GM21619 (cell line): ENCODE measurements around the gene HK2.
"Not testable (repeated sequence)": the region's sequence is repeated elsewhere in the genome, so short reads cannot be mapped to it uniquely, and the experiment has no call there.

Experiments
- ATAC-seq: cut with Tn5 transposase; IDR thresholded peaks from one replicate; pipeline ENCODE4 v1.9.1; 2021; ENCODE audit not compliant: unreplicated experiment

Gene HK2

DNA sequence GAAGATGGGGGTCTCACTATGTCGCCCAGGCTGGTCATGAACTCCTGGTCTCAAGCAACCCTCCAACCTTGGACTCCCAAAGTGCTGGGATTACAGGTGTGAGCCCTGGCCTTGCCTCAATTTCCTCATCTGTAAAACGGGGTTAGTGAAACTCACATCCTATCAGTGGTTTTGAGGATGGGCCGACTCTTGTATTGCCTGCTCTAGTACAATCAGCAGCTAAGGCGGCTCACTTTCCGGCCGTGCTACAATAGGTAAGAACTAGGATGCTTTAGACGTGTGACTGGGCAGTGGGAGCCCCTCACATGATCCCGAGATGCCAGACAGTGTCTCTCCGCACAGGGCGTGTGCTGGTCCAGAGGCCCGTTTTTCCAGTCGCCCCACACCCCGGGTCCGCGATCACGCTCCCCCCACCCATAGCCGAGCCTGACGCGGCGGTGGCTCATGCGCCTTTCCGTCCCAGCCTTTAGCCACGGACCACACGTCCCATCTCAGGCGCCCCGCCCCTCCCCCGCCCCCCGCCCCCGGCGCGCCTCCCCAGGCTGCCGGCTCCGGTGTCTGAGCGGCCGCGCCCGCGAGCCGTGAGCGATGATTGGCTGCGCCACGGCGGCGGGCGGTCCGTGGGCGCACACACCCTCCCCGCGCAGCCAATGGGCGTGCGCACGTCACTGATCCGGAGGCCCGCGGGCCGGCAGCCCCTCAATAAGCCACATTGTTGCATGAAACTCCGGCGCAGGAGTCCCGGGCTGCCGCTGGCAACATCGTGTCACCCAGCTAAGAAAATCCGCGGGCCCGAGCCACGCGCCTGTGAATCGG is at the start of gene HK2:
Gene HK2 (plus strand): TSS at position 710 of the 816 bp plus-strand sequence. CDS start 454 bp downstream, outside the sequence.
- peak; percentile 73 for ATAC-seq

DNA sequence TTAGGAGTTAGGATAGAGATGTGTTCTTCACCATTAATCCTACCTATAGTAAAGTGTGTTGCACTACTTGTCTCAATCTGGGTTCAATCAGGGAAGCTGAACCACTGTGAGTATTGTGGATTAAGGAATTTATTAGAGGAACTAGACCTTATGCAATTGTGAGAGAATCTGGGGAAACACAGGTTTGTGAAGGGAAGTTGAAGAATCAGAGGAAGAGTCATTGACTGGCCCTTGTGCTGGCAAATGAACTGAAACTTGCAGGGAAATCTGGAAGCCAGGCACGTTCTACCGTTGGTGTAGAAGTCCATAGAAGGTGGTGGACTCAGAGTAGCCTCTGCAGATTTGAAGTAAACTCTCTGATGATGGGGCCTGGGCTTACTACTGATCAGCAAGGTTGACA is 44.7 kb upstream of the HK2 start:
- ATAC-seq = no peak

DNA sequence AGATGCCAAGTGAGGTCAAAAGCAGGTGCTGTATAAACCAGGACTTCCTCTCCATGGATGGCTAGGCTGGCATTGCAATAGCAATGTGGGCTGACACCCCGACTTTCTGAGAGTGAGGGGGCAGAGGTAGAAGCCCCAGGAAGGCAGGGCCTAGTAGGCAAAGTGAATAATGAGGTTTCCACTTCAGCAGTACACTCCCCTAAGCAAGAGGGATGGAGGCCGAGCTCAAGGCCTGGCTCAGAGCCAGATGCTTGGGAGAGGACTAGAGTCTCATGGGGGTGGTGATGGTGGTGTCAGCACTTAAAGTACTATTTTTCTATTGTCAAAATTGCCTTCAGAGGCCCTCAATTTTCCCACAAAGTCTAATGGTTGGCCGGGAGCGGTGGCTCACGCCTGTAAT is 41.6 kb upstream of the HK2 start:
- ATAC-seq = no peak

DNA sequence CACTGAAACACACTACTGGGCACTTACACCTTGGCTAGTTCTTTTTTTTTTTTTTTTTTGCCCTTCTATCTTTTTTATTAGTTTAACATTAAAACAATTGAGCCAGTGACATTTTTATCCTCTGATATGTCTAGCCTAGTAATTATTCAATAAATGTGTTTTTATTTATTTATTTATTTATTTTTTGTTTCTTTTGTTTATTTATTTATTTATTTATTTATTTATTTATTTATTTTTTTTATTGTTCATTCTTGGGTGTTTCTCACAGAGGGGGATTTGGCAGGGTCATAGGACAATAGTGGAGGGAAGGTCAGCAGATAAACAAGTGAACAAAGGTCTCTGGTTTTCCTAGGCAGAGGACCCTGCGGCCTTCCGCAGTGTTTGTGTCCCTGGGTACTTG is 39.0 kb upstream of the HK2 start:
- ATAC-seq = not testable (repeated sequence)

DNA sequence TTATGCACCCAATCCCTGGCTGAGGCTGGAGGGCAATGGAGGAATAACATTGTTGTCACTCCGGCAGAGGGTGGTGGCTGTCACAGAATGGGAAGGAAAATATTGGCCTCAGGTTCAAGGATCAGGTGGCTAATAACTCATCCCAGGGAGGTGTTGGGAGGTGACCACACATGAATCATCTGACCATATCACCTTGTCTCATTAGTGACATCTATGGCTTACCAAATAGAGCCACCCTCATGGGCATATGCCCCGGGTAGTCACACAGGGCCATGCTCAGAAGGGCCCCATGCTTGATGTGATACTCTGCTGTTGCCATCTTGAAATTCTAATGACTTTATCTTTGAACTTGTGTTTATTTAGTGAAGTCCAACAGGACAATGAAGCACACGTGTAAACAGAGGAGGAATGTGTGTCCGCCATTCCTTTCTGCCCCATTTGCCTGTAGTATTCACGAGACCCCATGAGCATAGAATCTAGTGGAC is 27.5 kb upstream of the HK2 start:
- no peak for ATAC-seq

DNA sequence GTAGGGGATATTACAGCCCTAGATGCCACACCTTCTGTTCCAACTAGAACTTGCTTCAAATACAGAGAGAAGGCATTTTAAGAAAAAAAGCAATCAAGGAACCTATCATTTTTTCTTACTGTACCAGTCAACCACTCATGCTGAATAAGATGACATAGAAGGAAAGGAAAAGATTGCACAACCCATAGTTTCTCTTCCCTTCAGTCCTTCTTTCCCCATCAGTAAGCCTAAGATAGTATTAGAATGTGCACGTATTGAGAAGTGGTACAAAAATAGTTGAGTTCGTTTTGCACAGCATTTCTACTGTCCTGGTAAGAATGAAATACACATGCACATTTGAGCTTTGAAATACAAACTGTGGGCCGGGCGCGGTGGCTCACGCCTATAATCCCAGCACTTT is 27.0 kb upstream of the HK2 start:
- no peak for ATAC-seq

DNA sequence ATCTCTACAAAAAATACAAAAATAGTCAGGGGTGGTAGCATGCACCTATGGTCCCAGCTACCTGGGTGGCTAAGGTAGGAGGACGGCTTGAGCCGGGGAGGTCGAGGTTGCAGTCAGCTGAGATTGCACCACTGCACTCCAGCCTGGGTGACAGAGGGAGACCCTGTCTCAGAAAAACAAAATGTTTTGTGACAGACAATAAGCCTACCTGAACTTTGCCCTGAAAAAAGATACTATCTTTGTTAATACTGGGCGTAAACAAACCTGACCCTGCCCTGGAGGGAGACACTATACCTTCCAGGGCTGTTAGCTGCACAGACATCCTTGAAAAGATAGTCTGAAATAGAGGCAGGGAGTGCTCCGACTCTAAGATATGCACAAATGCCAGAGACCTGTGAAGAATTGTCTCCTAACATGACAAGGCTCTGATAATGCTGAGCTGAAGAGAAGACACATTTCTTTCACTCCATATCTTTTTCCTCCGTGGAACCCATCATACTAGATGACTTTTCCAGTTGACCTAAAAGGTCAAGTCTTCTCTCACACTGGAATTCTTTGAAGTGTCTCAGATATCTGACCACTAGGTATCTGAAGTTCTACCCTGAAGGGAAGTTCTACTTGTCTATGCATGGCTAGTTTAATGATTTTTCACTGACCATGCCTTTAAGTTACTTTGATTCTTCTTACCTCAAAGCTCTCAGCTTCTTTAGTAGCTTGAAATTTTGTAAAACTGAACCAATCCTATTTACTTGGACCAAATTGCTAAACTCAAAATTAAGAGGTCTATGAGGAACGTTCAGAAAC is 20.9 kb upstream of the HK2 start:
- ATAC-seq = no peak

DNA sequence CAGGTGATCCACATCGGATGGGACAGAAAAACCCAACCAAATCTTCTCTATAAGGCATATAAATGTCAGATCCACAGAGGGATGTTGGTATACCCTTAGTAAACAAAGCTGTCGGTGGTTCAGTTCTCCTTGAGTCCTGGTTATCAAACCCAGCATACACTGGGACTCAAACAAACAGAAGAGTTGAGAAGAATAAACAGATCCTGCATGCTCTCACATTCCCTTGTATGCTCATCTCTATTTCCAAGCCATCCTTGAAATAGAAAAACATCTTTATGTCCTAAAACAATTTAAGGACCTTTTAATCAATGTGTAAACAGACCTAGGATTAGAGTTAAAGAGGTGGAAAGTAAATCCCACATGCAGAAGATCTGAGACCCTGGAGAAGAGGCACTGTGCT is 19.8 kb upstream of the HK2 start:
- ATAC-seq = no peak

DNA sequence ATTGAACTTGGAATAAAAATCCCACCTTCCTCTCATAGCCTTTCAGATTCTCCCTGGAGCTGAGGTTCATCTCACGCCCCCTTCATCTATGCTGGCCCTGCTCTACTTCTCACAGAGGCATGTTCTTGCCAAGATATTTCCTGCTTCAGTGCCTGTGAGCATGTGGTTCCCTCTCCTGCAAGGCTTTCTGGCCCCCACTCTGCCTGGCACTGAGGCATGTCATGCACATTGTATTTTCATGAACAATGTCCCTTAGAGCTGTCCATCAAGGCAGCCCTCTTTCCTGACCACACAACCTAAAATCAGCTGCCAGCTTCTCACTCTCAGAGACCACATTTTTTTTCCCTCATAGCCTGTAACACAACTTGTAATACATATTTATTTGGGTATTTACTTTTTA is 18.0 kb upstream of the HK2 start:
- ATAC-seq = no peak

DNA sequence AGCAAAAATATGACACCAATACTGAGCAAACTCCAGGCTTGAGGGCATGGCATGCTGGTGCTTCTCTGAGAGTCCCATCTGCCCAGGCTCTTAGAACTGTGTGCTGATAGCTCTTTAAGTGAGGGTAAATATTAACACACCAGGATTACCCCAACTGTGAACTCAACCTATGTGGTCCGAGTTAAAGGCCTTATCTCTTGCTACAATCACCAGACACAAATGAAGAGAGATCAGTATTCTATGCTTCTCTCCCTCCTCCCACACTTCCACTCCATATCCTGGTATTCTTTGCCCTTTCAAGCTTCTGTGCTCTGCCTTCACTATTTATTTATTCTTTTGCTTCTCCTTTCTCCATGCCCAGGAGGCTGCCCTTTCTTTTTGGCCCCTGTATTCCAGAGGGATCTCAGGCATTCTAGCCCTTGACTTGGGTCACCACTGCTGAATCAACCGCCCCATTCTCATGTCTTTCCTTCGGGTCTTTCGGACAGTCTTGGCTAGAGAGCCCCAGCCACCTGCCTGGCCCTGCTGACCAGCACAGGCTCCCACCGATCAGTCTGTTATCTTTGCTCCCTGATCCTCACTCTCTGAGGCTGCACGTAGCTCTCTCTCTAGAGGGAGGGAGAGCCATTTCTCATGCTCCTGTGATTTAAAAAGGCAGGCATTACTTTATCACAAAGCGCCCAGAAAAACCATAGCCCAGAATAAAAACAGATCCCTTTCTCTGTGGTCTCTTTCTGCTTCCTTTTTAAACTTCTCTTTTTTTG is 17.2 kb upstream of the HK2 start:
- no peak for ATAC-seq

DNA sequence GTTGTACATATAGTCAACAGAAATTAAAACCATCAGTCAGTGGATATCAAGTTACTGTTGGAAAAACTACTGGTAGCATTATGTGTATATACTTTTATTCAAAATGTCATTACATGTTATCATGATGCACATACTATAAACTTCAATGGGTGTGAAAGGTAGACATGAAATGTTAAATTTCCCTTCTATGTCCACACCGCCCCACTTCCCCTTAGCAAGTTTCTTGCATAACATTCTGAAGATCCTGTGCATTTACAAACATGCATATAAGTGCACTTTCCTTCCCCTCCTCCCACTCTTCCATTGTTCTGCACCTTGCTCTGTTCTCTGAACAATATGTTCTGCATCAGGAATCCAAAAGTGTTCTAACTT is 16.6 kb upstream of the HK2 start:
- no peak for ATAC-seq

DNA sequence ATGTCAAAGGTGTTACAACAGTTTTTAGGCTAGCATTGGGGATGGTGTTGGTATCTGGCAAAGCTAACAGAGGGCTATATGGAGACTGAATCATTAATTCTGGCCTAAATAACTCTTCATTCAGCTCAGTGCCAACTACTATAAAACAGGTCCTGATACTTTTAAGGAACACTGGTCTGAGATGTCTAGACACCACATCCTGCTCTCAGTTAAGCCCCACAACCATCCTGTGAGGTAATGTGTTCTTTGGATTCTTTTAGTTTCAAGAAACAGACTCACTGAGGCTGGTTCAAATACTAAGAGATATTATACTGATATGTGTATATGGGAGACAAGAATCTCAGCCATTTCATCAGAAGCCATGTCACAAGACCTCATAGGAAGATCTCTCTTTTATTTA is 14.2 kb upstream of the HK2 start:
- no peak for ATAC-seq

DNA sequence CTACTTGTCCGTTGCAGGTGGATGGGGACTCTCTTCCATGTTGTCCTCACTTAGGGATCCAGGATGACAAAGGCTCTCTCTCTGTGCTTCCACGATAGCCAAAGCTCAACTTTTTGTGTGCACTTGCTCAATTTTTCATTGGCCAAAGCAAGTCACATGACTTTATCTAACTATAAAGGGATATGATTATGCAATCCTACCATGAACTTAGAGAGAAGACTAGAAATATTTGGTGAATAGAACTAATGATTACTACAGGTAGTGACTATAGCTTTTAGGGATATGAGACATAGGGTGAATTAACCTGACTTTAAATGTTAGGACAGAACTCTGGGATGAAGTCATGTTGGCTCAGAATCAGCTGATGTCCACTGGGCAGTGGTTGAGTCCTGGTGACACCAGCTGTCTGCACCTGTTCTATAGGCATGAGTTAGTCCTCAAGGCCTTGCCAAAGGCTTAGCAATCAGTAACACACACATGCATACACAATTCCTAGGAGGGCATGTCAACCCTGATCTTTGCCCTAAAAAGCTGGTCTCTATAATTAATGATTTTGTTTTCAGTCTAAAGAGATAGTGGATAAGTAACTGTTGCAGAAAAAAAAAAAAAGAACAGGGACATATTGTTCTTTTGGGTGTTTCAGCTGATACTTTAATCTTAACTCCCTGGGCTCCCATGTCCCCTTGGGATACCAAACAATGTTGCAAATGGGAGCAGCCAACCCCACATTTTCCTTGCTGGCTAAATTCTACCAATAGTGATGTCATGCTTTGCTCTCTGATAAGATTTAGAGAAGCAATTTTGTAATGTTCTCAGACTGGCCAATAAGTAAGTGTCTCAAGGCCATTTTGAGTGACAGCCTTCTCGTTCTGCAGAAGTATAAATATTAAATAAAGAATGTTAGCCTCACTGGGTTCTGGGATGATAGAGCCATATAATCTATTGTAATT is 12.5 kb upstream of the HK2 start:
- no peak for ATAC-seq

DNA sequence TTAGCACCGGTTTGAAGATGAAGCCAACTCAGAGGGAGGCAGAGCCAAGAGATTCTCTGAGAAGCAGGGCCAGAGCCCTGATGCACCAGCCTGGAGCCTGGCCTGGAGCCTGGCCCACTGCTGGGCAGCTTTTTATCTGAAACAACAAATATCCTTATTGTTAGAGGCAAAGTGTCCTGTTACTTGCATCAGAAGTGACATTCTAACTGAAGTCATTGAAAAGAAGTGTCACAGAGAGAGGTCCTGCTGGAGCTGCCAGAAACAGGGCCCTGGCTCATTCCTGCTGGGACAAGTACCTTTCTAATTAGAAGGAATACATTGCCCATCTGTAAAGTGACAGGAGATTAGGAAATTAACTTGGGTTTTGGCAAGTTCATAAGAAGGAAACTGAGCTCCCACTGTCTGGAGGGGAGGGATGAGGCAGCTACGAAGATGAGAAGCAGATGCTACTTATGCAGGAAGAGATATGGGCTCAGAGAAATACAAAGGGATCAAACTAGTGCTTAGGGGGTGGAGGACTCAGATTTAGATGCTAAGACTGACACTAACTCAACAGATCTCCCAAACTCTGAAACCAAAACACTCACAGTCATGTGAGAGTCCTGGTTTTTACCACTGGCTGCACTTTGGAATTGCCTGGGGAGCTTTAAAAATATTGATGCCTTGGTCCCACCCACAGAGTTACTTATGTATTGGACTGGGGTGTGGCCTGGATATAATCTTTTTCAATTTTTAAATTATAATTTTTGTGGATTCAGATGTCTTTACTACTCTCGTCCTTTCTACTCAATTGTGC is 11.0 kb upstream of the HK2 start:
- no peak for ATAC-seq

DNA sequence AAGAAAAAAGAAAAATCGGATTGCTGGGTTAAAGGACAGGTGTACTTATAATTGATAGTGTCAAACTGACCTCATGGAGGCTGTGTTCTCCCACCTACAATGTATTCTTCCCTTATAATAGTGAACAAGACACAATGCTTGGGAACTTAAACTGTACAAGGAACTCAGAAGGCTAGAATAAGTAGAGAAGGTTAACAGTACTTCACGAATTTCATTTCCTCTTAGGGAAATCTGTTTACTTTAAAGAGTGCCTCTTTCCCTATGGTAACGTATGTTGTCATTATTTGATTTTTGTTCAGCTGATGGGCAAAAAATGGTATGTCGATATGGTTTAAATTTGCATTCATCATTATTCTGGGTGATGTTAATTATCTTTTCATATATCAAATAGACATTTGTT is 9.2 kb upstream of the HK2 start:
- no peak for ATAC-seq

DNA sequence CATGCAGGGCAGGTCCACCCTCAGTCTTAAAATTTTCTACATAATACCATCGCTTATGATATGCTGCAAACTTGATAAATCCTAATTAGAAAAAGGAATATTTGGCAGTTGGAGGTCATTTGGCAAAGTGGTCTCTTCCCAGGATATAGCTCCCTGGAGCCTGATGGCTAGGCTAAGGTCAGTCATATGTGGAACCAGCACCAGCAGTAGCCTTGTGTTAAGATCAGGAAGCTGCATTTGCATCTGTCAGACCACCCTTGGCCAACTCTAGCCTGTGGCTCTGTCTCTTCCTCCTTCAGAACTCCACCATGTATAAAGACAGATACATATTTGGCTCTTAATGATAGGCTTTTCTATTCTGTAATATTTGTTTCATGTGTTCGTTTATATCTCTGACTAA is 5.4 kb upstream of the HK2 start:
- no peak for ATAC-seq

DNA sequence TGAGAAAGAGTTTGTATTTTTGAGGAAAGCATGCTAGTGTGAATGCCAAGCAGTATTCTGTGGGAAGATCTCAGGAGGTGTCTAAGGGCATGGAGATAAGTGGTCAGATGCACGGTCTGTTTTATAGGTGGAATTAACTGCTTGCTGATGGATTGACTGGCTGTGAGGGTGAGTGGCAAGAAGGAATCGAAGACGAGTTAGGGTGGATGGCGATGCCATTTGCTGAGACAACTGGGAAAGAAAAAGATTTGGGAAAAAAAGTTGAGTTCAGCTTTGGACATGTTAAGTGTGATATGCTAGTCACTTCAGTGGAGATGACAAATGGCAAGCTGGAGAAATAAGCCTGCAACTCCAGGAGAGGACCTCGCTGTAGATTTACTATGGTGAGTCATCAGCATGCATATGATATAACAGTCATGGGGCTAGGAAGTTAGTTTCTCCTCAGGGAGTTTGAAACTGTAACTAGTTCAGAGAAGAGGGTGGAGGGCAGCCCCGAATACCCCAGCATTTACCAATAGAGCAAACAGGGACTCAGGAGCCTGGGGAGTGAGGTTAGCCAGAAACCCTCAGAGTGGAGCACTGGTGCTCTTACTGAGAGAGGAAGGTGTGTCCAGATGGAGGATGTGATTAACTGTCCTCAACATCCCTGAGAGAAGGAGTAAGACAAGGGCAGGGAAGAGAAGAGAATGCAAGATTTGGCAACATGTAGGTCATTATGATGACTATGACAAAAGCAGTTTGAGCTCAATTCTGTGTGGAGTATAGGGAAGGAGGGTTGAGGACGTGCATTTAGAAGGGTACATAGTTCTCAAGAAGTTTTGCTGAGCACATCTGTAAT is 2.0 kb upstream of the HK2 start:
- ATAC-seq = no peak

DNA sequence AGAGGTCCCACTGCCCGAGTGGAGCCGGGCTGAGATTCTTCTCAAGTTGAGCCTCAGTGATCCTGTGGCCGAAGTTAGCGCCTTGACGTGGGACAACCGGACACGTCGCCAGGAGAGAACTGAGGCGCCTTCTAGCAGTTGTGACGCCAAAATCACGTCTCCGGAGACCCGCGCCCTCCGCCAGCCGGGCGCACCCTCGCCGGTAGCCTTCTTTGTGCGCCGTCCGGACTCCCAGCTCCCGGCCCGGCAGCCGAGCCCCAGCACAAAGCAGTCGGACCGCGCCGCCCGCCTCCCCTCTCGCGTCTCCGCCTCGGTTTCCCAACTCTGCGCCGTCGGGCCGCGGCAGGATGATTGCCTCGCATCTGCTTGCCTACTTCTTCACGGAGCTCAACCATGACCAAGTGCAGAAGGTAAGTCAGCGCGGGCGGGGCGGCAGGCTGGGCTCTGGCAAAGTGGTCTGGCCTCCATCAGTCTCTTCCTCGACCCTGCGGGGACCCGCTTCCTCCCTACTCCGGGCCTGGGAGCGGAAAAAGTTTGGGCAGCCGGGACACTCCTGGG is 386 bp downstream of the HK2 start:
- ATAC-seq = peak; percentile 4
